ENCODE results near the gene AURKAIP1. TPM values are rescaled to one million over a fixed set of nuclear protein-coding genes. Genes with fewer than 3 reads are reported as not detected.

AURKAIP1 gene
- total RNA-seq, 2 donors from 2014 or later = 159 to 162 TPM

DNA sequence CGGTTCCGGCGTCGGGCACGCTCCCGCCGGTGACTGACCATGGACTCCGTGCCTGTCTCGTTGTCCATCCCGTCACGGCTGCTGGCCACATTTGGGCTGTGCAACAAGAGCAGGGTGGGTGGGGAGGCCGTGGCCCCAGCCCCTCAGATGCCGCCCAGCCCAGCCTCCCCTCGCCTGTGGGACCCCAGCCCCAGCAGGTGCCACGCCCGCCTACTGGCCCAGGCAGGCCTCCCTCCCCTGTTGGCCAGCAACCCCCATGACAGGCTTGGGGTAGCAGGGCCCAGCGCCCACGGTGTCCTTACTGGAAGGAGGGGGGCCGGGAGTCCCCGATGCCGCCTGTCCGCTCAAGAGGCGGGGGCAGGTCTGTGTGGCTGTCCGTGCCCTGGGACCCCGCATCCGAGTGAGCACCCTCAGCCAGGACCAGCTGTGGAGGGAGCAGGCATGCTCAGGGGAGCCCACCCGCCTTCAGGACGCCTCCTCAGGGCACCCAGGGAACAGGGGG is 32.9 kb downstream of the AURKAIP1 start:
- H3K4me3 Mint-ChIP-seq = no peak overlapping the region
- no peaks in the 10 kb centered on the region for H3K4me1 ChIP-seq (ENCODE audit: control insufficient read depth, insufficient read depth, low read length)
- peaks cover 19% of the 10 kb centered on the region for H3K36me3 ChIP-seq (ENCODE audit: control insufficient read depth, insufficient read depth, low read length)
- H3K27me3 Mint-ChIP-seq (ENCODE audit: insufficient read depth) = no peaks in the 10 kb centered on the region
- no peak overlapping the region for H3K27ac Mint-ChIP-seq
- WGBS, 2 experiments (ENCODE audit: insufficient coverage in 1 of 2, insufficient read length in 1 of 2) = 94 to 96% methylated on average over 14 to 28 of the region's 28 CpGs
- no peaks in the 10 kb centered on the region for H3K4me1 Mint-ChIP-seq
- H3K36me3 Mint-ChIP-seq (ENCODE audit: low read depth) = peaks cover 22% of the 10 kb centered on the region
- H3K27me3 ChIP-seq (ENCODE audit: control insufficient read depth, insufficient read depth, low read length, poor library complexity, severe bottlenecking) = no peaks in the 10 kb centered on the region
- no peak for DNase-seq
- H3K4me3 ChIP-seq (ENCODE audit: low read length) = no peak overlapping the region
- H3K9me3 Mint-ChIP-seq = no peaks in the 10 kb centered on the region
- H3K9me3 ChIP-seq (ENCODE audit: control insufficient read depth, low read length) = no peaks in the 10 kb centered on the region
- no peak overlapping the region for H3K9ac ChIP-seq (ENCODE audit: extremely low read depth, low read length, poor library complexity, severe bottlenecking)
- TF ChIP-seq, protein P1, sequence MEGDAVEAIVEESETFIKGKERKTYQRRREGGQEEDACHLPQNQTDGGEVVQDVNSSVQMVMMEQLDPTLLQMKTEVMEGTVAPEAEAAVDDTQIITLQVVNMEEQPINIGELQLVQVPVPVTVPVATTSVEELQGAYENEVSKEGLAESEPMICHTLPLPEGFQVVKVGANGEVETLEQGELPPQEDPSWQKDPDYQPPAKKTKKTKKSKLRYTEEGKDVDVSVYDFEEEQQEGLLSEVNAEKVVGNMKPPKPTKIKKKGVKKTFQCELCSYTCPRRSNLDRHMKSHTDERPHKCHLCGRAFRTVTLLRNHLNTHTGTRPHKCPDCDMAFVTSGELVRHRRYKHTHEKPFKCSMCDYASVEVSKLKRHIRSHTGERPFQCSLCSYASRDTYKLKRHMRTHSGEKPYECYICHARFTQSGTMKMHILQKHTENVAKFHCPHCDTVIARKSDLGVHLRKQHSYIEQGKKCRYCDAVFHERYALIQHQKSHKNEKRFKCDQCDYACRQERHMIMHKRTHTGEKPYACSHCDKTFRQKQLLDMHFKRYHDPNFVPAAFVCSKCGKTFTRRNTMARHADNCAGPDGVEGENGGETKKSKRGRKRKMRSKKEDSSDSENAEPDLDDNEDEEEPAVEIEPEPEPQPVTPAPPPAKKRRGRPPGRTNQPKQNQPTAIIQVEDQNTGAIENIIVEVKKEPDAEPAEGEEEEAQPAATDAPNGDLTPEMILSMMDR (conservative IDR thresholded peaks at IDR 0.05) = no peak
- H3K27ac ChIP-seq (ENCODE audit: low read depth, low read length) = no peak overlapping the region

DNA sequence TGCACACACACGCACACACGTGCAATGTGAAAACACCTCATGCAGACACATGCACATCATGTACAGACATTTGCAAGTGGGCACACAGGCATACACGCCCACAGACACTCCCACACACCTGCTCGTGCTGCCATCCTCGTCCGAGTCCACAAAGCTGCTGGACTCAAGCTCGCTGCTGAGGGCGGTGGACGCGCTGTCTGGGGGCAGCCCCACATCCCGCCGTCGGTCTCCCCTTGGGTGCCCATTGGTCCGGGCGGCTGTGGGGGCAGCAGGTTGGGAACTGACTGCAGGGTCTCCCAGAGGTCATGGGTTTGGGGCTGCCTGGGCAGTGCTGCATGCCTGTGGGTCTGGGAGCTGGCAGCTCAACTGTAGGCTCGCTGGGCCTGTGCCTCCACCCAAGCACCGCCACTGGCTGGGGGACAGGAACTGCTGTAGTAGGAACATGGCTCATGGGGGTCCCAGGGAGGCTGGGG is 33.4 kb downstream of the AURKAIP1 start:
- TF ChIP-seq, protein P1 (conservative IDR thresholded peaks at IDR 0.05) = no peak
- Mint-ChIP-seq H3K9me3 (no peaks in the 10 kb centered on the region), H3K36me3 (ENCODE audit: low read depth) (peaks cover 22% of the 10 kb centered on the region), H3K4me3 (no peak overlapping the region), H3K27ac (no peak overlapping the region), H3K4me1 (no peaks in the 10 kb centered on the region), H3K27me3 (ENCODE audit: insufficient read depth) (no peaks in the 10 kb centered on the region)
- H3K36me3 ChIP-seq (ENCODE audit: control insufficient read depth, insufficient read depth, low read length) = peaks cover 19% of the 10 kb centered on the region
- no peak for DNase-seq
- H3K27me3 ChIP-seq (ENCODE audit: control insufficient read depth, insufficient read depth, low read length, poor library complexity, severe bottlenecking) = no peaks in the 10 kb centered on the region
- no peak overlapping the region for H3K4me3 ChIP-seq (ENCODE audit: low read length)
- no peaks in the 10 kb centered on the region for H3K9me3 ChIP-seq (ENCODE audit: control insufficient read depth, low read length)
- WGBS, 2 experiments (ENCODE audit: insufficient coverage in 1 of 2, insufficient read length in 1 of 2) = 96 to 98% methylated on average over 13 to 17 of the region's 17 CpGs
- H3K4me1 ChIP-seq (ENCODE audit: control insufficient read depth, insufficient read depth, low read length) = no peaks in the 10 kb centered on the region
- H3K9ac ChIP-seq (ENCODE audit: extremely low read depth, low read length, poor library complexity, severe bottlenecking) = no peak overlapping the region
- H3K27ac ChIP-seq (ENCODE audit: low read depth, low read length) = no peak overlapping the region

DNA sequence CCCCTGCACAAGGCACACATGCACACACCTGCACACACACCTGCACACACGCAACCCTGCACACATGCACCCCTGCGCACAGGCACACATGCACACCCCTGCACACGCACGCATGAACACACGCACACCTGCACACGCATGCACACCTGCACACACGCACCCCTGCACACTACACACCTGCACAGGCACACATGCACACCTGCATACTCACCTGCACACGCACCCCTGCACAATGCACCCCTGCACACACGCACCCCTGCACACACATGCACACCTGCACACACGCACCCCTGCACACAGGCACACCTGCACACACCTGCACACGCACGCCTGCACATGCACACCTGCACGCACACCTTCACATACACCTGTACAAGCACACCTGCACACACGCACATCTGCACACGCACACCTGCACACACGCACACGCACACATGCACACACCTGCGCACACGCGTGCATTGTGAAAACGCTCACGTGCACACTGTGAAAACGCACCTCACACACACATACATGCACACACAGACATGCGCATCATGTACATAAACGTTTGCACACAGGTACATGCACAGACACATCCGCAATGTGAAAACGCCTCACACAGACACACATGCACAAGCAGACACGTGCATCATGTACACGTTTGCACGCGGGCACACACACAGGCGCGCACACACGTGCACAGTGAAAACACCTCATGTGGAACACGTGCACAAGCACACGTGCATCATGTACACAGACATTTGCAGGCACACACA is 34.0 kb downstream of the AURKAIP1 start:
- no peaks in the 10 kb centered on the region for H3K4me1 Mint-ChIP-seq
- H3K27me3 Mint-ChIP-seq (ENCODE audit: insufficient read depth) = no peaks in the 10 kb centered on the region
- H3K4me1 ChIP-seq (ENCODE audit: control insufficient read depth, insufficient read depth, low read length) = no peaks in the 10 kb centered on the region
- H3K9me3 ChIP-seq (ENCODE audit: control insufficient read depth, low read length) = no peaks in the 10 kb centered on the region
- no peaks in the 10 kb centered on the region for H3K9me3 Mint-ChIP-seq
- WGBS, 2 experiments (ENCODE audit: insufficient coverage in 1 of 2, insufficient read length in 1 of 2) = 93 to 94% methylated on average over 29 to 36 of the region's 36 CpGs
- H3K27me3 ChIP-seq (ENCODE audit: control insufficient read depth, insufficient read depth, low read length, poor library complexity, severe bottlenecking) = no peaks in the 10 kb centered on the region
- peaks cover 19% of the 10 kb centered on the region for H3K36me3 ChIP-seq (ENCODE audit: control insufficient read depth, insufficient read depth, low read length)
- DNase-seq = no peak
- H3K4me3 Mint-ChIP-seq = no peak overlapping the region
- TF ChIP-seq, protein P1 (conservative IDR thresholded peaks at IDR 0.05) = no peak
- H3K4me3 ChIP-seq (ENCODE audit: low read length) = no peak overlapping the region
- no peak overlapping the region for H3K27ac Mint-ChIP-seq
- no peak overlapping the region for H3K9ac ChIP-seq (ENCODE audit: extremely low read depth, low read length, poor library complexity, severe bottlenecking)
- peaks cover 22% of the 10 kb centered on the region for H3K36me3 Mint-ChIP-seq (ENCODE audit: low read depth)
- no peak overlapping the region for H3K27ac ChIP-seq (ENCODE audit: low read depth, low read length)
